Measurements from ENCODE around the gene RNASE8.
"Not testable (repeated sequence)": the region's sequence is repeated elsewhere in the genome, so short reads cannot be mapped to it uniquely, and the experiment has no call there.

RNASE8 gene

GRCh38 chr14:21057803-21058675, at the start of gene RNASE8:
RNASE8 (plus strand) TSS chr14:21057822; CDS start chr14:21057893, 71 bp downstream.
- DNase-seq: no peak

GRCh38 chr14:21009721-21010120, 47.9 kb upstream of the RNASE8 start:
- not testable (repeated sequence) for DNase-seq

GRCh38 chr14:21011136-21011535, 46.5 kb upstream of the RNASE8 start:
- no peak for DNase-seq

GRCh38 chr14:21014761-21015190, 42.8 kb upstream of the RNASE8 start:
- DNase-seq: peak; percentile 81

GRCh38 chr14:21015312-21015711, 42.3 kb upstream of the RNASE8 start:
- no peak for DNase-seq

- no peak for DNase-seq
Observed at GRCh38 chr14:21016413-21017190, 41.0 kb upstream of the RNASE8 start.

GRCh38 chr14:21017528-21018245, 39.9 kb upstream of the RNASE8 start:
- no peak for DNase-seq

GRCh38 chr14:21018286-21018685, 39.3 kb upstream of the RNASE8 start:
- DNase-seq: no peak

- DNase-seq: no peak
Observed at GRCh38 chr14:21018781-21019180, 38.8 kb upstream of the RNASE8 start.

- no peak for DNase-seq
Observed at GRCh38 chr14:21019366-21019765, 38.3 kb upstream of the RNASE8 start.

GRCh38 chr14:21020977-21021545, 36.6 kb upstream of the RNASE8 start:
- no peak for DNase-seq

GRCh38 chr14:21022686-21023085, 34.9 kb upstream of the RNASE8 start:
- no peak for DNase-seq

GRCh38 chr14:21023174-21023573, 34.4 kb upstream of the RNASE8 start:
- no peak for DNase-seq

GRCh38 chr14:21023817-21024584, 33.6 kb upstream of the RNASE8 start:
- peak; percentile 14 for DNase-seq

- DNase-seq: peak; percentile 51
Observed at GRCh38 chr14:21024585-21025370, 32.8 kb upstream of the RNASE8 start, which contains the start of gene NDRG2. NDRG2 (minus strand) TSS chr14:21025061; CDS start chr14:21023315, 1,746 bp downstream.

- DNase-seq: no peak
Observed at GRCh38 chr14:21025371-21026273, 32.0 kb upstream of the RNASE8 start.

GRCh38 chr14:21026274-21026987, 31.2 kb upstream of the RNASE8 start:
- DNase-seq: no peak

GRCh38 chr14:21026988-21027315, 30.7 kb upstream of the RNASE8 start:
- DNase-seq: no peak

- DNase-seq: no peak
Observed at GRCh38 chr14:21029917-21030316, 27.7 kb upstream of the RNASE8 start, which contains the start of gene TPPP2. TPPP2 (plus strand) TSS chr14:21030217; CDS start chr14:21030582, 365 bp downstream.
